ENCODE measurements around the gene LCE2A.

DNA sequence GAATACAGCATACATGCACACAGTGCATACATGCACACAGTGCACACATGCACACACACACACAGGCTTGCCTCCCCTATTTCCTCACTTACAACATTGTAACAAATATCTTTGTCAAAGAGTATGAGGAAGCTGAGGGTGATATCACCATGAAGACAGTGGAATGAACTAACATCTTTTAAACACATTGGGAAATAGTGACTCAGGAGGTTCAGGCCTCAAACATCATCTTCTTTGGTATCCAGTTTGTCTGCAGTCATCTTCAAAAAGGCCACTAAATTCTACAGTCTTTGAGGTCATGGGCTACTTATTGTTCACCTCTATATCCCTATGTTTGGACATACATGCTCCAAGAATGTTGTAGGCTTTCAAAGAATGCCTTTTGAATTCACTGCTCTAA, 14.3 kb upstream of the LCE2A start:
- TF ChIP-seq, protein P1, sequence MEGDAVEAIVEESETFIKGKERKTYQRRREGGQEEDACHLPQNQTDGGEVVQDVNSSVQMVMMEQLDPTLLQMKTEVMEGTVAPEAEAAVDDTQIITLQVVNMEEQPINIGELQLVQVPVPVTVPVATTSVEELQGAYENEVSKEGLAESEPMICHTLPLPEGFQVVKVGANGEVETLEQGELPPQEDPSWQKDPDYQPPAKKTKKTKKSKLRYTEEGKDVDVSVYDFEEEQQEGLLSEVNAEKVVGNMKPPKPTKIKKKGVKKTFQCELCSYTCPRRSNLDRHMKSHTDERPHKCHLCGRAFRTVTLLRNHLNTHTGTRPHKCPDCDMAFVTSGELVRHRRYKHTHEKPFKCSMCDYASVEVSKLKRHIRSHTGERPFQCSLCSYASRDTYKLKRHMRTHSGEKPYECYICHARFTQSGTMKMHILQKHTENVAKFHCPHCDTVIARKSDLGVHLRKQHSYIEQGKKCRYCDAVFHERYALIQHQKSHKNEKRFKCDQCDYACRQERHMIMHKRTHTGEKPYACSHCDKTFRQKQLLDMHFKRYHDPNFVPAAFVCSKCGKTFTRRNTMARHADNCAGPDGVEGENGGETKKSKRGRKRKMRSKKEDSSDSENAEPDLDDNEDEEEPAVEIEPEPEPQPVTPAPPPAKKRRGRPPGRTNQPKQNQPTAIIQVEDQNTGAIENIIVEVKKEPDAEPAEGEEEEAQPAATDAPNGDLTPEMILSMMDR (IDR thresholded peaks at IDR 0.05 in 8 of 11, conservative IDR thresholded peaks at IDR 0.05 in 3 of 11) = no peak
- no peak for TF ChIP-seq POLR2A (IDR thresholded peaks at IDR 0.05)
- no peak for TF ChIP-seq POLR2AphosphoS5 (IDR thresholded peaks at IDR 0.05)
